ENCODE measurements around the gene SAP30BP.

The SAP30BP gene

DNA sequence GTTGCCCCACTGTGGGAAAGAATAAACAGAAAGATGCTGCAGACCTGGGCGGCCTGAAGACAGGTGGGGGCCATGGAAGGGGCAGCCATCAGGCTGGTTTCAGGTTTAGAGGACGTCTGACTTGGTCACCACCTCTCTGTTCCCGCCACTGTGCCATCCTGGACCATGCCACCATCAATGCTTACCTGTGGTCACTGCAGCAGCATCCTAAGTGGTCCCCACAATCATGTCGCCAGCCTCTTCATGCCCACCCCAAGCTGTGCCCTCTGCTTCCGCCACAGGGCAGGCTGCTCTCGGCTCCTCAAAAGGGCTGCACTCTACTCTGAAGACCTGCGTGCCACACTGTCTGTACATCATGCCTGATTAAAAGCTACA is 23.5 kb upstream of the SAP30BP start:
- DNase-seq: no peak
- in situ Hi-C loops (cut with MboI; ENCODE audit: low pct_unique_long_range_greater_than_20kb, low sequenced_read_pairs): no loop called here

DNA sequence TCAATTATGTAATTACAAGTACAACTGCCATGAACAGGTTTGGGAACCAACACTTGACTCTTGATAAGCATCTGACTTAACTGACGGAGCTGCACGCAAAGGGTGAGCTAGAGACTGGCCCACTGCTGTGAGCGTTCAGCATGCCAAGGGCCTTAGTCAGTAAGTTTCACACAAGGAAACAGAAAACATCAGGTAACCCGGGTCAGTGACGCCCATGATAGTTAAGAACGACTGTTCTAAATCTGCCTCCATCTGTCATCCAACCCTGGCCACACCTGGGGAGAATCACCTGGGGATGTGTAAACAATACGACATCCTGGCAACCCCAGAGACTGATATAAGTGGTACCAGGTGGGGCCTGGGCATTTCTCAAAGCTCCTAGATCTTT is 21.6 kb upstream of the SAP30BP start:
- no peak for DNase-seq
- in situ Hi-C loops (cut with MboI; ENCODE audit: low pct_unique_long_range_greater_than_20kb, low sequenced_read_pairs): no loop called here

DNA sequence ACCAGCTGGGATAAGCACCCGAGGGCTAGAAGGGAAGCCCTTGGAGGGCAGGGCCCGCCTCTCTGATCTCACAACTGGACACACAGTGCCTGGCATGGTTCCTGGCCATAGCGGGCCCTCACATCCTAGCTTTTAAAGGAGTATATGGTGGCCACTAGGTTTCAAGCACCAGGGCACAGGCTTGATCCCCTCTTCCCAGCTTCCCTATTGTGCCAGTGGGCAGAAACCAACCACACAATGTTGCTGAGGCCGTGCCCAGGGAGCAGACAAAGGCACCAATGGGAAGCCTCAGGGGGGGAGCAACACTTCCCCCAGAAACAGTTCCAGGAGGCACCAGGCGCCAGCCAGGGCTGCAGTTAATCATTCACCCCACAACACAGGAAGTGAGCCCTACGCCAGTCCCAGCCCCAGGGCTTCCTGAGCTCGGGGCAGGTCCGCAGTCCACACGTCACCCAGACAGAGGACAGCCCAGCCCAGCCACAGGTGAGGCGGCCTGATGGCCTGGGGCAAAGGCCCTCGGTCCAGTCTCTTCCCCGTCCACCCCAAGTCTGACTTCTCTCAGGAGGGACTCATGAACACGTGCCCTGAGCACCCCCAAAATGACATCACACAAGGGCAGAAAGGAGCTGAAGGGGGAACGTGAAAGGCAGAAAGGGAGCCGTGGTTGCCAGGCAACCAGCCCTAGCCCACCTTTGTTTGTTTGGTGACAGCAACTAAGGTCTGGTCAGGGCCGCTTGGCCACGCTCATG is 21.1 kb upstream of the SAP30BP start:
- in situ Hi-C loops (cut with MboI; ENCODE audit: low pct_unique_long_range_greater_than_20kb, low sequenced_read_pairs): no loop called here
- peak; percentile 59 for DNase-seq

GRCh38 chr17:75646638-75646992 is 20.5 kb upstream of the SAP30BP start:
- in situ Hi-C loops (cut with MboI; ENCODE audit: low pct_unique_long_range_greater_than_20kb, low sequenced_read_pairs): no loop called here
- DNase-seq: no peak

DNA sequence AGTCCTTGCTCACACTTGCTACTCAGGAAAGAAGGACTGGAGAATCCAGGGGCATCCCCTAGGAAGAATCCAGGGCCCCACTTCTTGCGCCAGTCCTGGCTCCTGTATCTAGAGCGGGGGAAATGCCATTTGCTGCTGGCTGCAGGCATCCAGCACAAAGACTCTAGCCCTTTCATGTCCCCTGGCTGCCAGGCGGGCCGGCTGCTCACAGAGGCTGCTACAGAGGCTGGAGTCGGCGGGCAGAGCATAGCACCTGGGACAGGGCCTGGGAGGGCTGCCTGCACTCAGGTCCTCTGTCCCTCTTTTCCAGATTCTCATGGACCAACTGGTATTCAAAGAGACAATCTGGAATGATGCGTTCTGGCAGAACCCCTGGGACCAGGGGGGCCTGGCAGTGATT is 20.1 kb upstream of the SAP30BP start:
- in situ Hi-C loops (cut with MboI; ENCODE audit: low pct_unique_long_range_greater_than_20kb, low sequenced_read_pairs): no loop called here
- no peak for DNase-seq

DNA sequence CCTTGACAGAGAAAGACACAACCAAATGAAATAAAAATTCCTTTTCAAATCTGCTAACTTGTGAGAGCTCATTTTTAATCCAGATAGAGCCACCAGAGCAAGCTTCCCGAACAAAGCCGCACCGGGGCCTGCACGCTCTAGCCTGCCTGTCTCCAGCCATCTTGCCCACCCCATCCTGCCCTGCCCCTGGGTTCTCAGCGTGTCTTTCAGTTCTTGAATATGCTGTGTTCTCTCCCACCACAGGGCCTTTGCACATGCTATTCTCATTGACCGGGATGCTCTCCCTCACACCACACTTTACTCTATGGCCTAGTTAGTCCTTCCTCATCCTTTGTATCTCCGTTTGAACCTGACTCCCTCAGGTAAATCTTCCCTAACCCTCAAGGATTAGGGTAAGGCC is 19.2 kb upstream of the SAP30BP start:
- in situ Hi-C loops (cut with MboI; ENCODE audit: low pct_unique_long_range_greater_than_20kb, low sequenced_read_pairs): no loop called here
- no peak for DNase-seq

DNA sequence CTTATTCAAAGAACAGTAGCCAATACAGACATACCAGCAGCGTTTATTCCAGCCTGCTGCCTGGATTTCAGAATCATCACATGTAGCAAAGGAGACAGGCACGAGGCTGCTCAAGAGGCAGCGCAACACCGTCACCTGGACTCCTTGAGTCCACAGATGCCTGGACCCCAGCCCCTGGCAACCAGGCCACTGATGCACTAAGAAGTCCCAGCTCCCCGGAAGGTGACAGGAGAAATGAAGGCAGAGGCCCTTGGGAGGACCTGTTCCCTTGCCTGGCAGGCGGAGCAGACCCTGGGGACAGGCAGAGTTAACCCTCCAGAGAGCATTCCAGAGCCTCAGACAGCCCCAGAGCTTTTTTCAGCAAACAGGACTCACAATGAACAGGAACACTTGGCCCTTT is 17.5 kb upstream of the SAP30BP start:
- DNase-seq: no peak
- in situ Hi-C loops (cut with MboI; ENCODE audit: low pct_unique_long_range_greater_than_20kb, low sequenced_read_pairs): no loop called here

DNA sequence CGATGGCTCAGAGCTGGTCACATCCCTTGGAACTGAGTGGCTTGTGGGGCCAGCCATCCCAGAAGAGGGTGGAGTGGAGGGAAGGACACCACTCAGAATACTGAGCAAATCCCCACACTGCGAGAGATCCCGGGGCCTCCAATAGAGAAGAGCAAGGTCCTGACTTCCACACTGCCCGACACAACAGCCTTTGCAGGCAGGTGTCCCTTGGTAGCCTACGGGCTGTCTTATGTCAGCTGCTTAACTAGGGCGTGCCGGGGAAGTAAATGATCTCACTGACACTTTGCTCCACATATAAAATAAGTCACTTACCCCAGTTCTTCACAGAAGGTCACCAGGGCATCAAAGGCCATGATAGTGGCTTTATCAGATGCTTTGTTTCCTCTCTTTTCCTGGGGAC is 16.3 kb upstream of the SAP30BP start:
- in situ Hi-C loops (cut with MboI; ENCODE audit: low pct_unique_long_range_greater_than_20kb, low sequenced_read_pairs): no loop called here
- no peak for DNase-seq

GRCh38 chr17:75652341-75652740 is 14.8 kb upstream of the SAP30BP start:
- no peak for DNase-seq
- in situ Hi-C loops (cut with MboI; ENCODE audit: low pct_unique_long_range_greater_than_20kb, low sequenced_read_pairs): no loop called here

DNA sequence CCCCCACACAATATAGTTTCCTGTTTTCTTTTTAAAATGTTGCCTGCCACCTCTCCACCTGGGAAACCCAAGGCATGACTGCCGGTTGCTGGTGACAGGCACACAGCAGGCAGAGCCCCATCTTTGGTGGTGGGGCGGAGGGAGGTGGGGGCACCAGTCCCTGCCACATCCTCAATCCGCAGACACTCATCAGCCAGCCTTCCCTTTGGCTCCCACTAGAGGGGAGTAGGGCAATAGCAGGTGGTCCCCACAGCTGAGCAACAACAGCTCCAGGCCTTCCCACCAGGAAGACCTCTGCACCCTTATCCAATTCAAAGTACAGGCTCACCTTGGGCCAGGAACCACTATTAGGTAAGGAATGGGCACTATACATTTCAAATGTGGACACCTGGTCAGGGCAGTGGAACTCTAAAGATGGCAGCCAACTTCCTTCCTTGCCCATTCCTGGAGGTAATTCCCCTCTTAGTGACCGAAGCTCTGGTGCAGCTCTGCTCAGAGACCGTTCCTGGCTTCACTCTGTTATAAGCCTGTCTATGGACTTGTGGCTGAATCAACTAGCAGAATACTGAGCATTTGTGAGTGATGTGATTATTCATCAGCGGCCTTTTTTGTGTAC is 14.1 kb upstream of the SAP30BP start:
- peak; percentile 64 for DNase-seq
- in situ Hi-C loops (cut with MboI; ENCODE audit: low pct_unique_long_range_greater_than_20kb, low sequenced_read_pairs): no loop called here

DNA sequence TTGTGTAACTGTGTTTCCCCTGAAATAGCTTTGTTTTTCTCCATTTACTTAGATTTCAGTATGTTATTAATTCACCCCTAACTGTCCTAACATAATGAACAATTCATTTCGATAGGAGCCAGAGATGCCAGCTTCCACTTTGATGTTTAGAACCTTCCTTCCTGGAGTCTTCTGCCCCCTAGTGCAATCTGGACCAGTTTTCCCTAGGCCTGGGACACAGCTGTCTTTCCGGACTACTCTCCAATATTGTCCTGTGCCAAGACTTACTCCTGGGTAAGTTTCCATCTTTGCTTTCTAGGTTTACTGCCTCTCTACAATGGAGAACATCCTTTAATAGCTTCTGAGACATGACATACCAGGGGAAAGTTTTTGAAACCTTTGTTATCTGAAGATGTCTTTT is 13.0 kb upstream of the SAP30BP start:
- no peak for DNase-seq
- in situ Hi-C loops (cut with MboI; ENCODE audit: low pct_unique_long_range_greater_than_20kb, low sequenced_read_pairs): no loop called here

DNA sequence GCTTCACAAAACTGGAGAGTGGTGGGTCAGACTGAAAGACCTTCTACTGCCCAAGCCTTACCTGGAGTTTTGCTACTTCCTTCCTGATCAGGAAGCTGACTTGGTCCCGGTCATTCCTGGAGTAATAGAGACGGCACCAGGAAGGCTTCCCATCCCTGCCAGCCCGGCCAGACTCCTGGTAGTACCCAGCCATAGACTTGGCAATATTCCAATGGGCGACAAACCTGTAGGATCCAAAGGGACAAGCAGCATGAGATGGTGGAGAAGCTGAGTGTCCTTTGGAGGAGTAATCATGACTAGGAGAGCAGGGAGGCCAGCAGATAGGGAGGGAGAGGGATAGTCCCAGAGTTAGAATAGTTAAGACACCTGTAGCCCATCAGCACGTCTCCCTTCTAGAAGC is 8.9 kb upstream of the SAP30BP start:
- DNase-seq: no peak
- in situ Hi-C loops (cut with MboI; ENCODE audit: low pct_unique_long_range_greater_than_20kb, low sequenced_read_pairs): no loop called here

DNA sequence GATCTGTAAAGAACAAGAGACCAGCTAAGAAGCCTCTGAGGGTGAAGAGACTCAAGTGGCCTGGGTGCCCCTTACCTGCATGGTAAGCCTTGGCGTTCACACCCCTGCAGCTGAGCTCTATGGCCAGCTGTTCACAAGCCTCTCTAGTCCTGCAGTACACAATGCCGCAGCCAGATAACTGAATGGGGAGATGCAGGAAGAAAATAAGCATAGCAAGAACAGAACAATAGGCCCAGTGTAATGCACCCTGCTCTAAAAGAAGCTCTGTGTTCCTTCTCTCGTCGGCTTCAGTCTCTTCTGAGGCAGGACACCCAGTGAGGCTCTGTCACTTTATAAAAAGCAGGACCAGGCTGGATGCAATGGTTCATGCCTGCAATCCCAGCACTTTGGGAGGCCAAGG is 5.6 kb upstream of the SAP30BP start:
- DNase-seq: no peak
- in situ Hi-C loops (cut with MboI; ENCODE audit: low pct_unique_long_range_greater_than_20kb, low sequenced_read_pairs): no loop called here

DNA sequence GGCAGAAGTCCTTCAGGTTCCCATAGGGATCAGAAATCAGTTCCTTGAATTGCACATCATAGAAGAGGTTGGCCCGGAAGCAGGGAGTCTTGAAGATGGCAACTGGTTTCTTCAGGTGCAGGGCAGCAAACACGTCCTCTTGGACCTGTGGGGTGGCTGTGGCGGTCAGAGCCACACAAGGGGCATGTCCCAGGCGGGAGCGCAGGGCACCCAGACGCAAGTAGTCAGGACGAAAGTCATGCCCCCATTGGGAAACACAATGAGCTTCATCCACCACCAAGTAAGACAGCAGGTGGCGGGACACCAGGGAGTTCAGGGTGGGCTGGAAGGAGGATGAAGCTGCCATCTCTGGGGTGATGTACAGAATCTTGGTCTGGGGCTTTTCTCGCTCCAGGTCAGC is 4.6 kb upstream of the SAP30BP start:
- no peak for DNase-seq
- in situ Hi-C loops (cut with MboI; ENCODE audit: low pct_unique_long_range_greater_than_20kb, low sequenced_read_pairs): no loop called here

GRCh38 chr17:75664099-75664549 is 3.0 kb upstream of the SAP30BP start:
- in situ Hi-C loops (cut with MboI; ENCODE audit: low pct_unique_long_range_greater_than_20kb, low sequenced_read_pairs): no loop called here
- peak; percentile 19 for DNase-seq

DNA sequence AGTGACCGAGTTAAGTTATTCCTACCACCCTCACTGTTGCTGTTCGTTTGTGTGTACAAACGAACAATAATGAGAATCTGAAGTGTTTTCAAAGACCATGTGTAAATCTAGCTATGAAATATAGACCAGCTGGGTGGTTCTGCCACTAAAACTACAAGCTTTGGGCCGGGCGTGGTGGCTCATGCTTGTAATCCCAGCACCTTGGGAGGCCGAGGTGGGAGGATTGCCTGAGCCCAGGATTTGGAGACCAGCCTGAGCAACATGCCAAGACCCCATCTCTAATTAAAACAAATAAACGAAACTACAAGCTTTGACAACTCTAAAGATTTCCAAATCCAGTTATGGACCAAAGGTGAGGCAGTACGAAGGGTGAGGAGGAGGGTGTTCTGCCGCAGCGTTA is 1.2 kb upstream of the SAP30BP start:
- DNase-seq: no peak
- in situ Hi-C loops (cut with MboI; ENCODE audit: low pct_unique_long_range_greater_than_20kb, low sequenced_read_pairs): no loop called here

GRCh38 chr17:75667825-75668224 is 687 bp downstream of the SAP30BP start:
- in situ Hi-C loops (cut with MboI; ENCODE audit: low pct_unique_long_range_greater_than_20kb, low sequenced_read_pairs): no loop called here

GRCh38 chr17:75668489-75668888 is 1.4 kb downstream of the SAP30BP start:
- no peak for DNase-seq
- in situ Hi-C loops (cut with MboI; ENCODE audit: low pct_unique_long_range_greater_than_20kb, low sequenced_read_pairs): no loop called here

More at GRCh38 chr17:75667825-75668224, 687 bp downstream of the SAP30BP start:
- DNase-seq: no peak

DNA sequence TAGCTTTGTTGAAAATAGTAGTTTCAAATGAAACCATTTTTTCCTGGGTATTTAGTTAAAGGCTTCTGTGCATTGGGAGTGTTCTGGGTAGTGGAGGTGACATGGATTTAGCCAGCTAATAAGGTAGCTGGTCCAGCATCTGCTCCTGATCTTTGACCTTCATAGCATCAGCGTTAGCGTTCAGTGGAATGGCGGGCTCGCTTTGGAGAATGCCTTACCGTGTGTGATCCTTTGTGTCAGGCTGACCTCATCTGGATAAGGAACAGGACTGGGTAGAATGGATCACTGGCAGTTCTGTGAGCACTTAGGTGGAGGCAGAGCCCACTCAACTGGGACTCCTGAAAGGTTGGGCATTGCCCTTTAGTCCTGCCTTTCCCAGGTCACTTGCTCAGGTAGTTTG is 3.7 kb downstream of the SAP30BP start:
- DNase-seq: no peak
- in situ Hi-C loops (cut with MboI; ENCODE audit: low pct_unique_long_range_greater_than_20kb, low sequenced_read_pairs): no loop called here

- no peak for DNase-seq
- in situ Hi-C loops (cut with MboI; ENCODE audit: low pct_unique_long_range_greater_than_20kb, low sequenced_read_pairs): no loop called here
Measured at GRCh38 chr17:75672011-75672410, 4.9 kb downstream of the SAP30BP start.

- in situ Hi-C loops (cut with MboI; ENCODE audit: low pct_unique_long_range_greater_than_20kb, low sequenced_read_pairs): no loop called here
- no peak for DNase-seq
Measured at GRCh38 chr17:75673487-75673886, 6.3 kb downstream of the SAP30BP start.

Measured in KBM-7 (cell line).